Measurements from ENCODE around the gene S100A16.

- TF ChIP-seq POLR2AphosphoS5 (IDR thresholded peaks at IDR 0.05; ENCODE audit: borderline replicate concordance, low read depth, low read length), result no peak
- no peak for TF ChIP-seq EZH2 (IDR thresholded peaks at IDR 0.05)
Measured at GRCh38 chr1:153578936-153579335, 34.0 kb downstream of the S100A16 start.
